ENCODE results near the gene EPYC. TPM values are rescaled to one million over a fixed set of nuclear protein-coding genes. Genes with fewer than 3 reads are reported as not detected.

EPYC gene
- total RNA-seq, 1 donor from 2014 or later = not detected

DNA sequence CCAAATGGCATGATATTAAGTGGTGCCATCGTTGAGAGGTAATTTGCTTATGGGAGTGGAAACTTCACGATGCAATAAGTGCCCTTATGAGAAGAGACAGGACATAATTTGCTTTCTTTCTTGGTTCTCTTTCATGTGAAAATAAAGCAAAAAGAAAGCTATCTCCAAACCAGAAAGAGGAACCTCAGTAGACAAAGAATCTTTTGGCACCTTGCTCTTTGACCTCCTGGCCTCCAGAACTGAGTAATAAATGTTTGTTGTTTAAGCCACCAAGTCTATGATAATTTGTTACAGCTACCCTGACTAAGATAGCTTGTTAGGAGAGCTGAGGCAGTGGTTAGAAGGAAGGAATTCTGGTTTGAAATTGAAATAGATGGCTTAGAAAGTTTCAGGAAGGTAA, 89.4 kb downstream of the EPYC start:
- H3K27me3 Mint-ChIP-seq (ENCODE audit: low read depth) = no peaks in the 10 kb centered on the region

More for the DNA sequence above, 89.4 kb downstream of the EPYC start:
- Mint-ChIP-seq H3K27ac (ENCODE audit: unreplicated experiment) (no peak overlapping the region), H3K4me1 (peaks cover 3% of the 10 kb centered on the region), H3K4me3 (no peak overlapping the region), H3K9me3 (peaks cover 4% of the 10 kb centered on the region), H3K36me3 (ENCODE audit: low read depth) (no peaks in the 10 kb centered on the region)
- TF ChIP-seq, protein P1, sequence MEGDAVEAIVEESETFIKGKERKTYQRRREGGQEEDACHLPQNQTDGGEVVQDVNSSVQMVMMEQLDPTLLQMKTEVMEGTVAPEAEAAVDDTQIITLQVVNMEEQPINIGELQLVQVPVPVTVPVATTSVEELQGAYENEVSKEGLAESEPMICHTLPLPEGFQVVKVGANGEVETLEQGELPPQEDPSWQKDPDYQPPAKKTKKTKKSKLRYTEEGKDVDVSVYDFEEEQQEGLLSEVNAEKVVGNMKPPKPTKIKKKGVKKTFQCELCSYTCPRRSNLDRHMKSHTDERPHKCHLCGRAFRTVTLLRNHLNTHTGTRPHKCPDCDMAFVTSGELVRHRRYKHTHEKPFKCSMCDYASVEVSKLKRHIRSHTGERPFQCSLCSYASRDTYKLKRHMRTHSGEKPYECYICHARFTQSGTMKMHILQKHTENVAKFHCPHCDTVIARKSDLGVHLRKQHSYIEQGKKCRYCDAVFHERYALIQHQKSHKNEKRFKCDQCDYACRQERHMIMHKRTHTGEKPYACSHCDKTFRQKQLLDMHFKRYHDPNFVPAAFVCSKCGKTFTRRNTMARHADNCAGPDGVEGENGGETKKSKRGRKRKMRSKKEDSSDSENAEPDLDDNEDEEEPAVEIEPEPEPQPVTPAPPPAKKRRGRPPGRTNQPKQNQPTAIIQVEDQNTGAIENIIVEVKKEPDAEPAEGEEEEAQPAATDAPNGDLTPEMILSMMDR (conservative IDR thresholded peaks at IDR 0.05) = no peak
- DNase-seq (ENCODE audit: low read depth, low spot score) = no peak

Other genes starting within 250 kb of the EPYC start
- not detected in 2 replicates for gene CCER1, start 49.8 kb downstream of the EPYC start, total RNA-seq
- gene KERA, start 53.1 kb upstream of the EPYC start, total RNA-seq = not detected in 2 replicates
- gene LUM, start 106.5 kb upstream of the EPYC start, total RNA-seq = 30.2 and 33.9 TPM in 2 replicates
- gene DCN, start 177.8 kb upstream of the EPYC start, total RNA-seq = 17.9 and 19.6 TPM in 2 replicates